Transverse colon (tissue), 4 donors: ENCODE data around the gene IQCK. TPM values are rescaled to one million over a fixed set of nuclear protein-coding genes. Genes with fewer than 3 reads are reported as not detected.

ENCODE experiments used
- DNase-seq: peaks from one replicate; pipeline ENCODE4 v3.0.0-alpha.2; 2019
- H3K27ac ChIP-seq, 4 donors: fragments of 200-600 bp; sonication (generic); 2 replicates each; pipeline ENCODE4 v1.5.1; 2016 to 2018; ENCODE audit warnings: inconsistent platforms in 4 of 4
- H3K27me3 ChIP-seq: fragments of 200-600 bp; sonication (generic); 2 replicates; pipeline ENCODE4 v1.5.1; 2017; ENCODE audit warnings: inconsistent platforms
- H3K36me3 ChIP-seq, 4 donors: fragments of 200-600 bp; sonication (generic); 2 replicates each; pipeline ENCODE4 v1.5.1; 2017 to 2019; ENCODE audit warnings: inconsistent platforms in 4 of 4
- H3K4me1 ChIP-seq, 4 donors: fragments of 200-600 bp; sonication (generic); 2 replicates each; pipeline ENCODE4 v1.5.1; 2017 to 2020; ENCODE audit warnings: inconsistent platforms in 4 of 4
- H3K4me3 ChIP-seq, 4 donors: fragments of 200-600 bp; sonication (generic); 1 replicate in 1 of 4; 2 replicates in 3 of 4; pipeline versions ENCODE4 v1.5.1 to v1.6.1; 2017 to 2019; ENCODE audit warnings: inconsistent platforms in 4 of 4
- H3K9me3 ChIP-seq, 2 donors: fragments of 200-600 bp; sonication (generic); 2 replicates each; pipeline ENCODE4 v1.5.1; 2017 to 2019; ENCODE audit warnings: inconsistent platforms in 2 of 2
- CTCF ChIP-seq, 5 experiments: fragments of 200-600 bp in 3 of 5; fragments of 450-650 bp in 2 of 5; sonication (generic) in 3 of 5; IDR thresholded peaks; 1 replicate in 2 of 5; 2 replicates in 3 of 5; pipeline ENCODE4 v1.5.1; 2016 to 2017; ENCODE audit warnings: antibody characterized with exemption in 5 of 5, inconsistent platforms in 3 of 5, mild to moderate bottlenecking in 2 of 5, moderate library complexity in 1 of 5
- EP300 ChIP-seq: sonication (generic); formaldehyde crosslinking; IDR thresholded peaks from one replicate; pipeline ENCODE4 v1.6.1; 2017; ENCODE audit warnings: antibody characterized with exemption, low read depth
- POLR2A ChIP-seq: fragments of 450-650 bp; IDR thresholded peaks from one replicate; pipeline ENCODE4 v1.6.1; 2016; ENCODE audit warnings: antibody characterized with exemption, mild to moderate bottlenecking, moderate library complexity
- POLR2AphosphoS5 ChIP-seq, 3 donors: sonication (generic); formaldehyde crosslinking; IDR thresholded peaks; one replicate each; pipeline ENCODE4 v1.6.1; 2016; ENCODE audit warnings: antibody characterized with exemption in 3 of 3
- WGBS, 2 donors: methylation state at CpG; one replicate each; pipeline ENCODE4 v1.1.5; 2018; ENCODE audit warnings: low coverage in 1 of 2; 5-methylcytosine and 5-hydroxymethylcytosine counted together
- in situ Hi-C, 4 donors: fragments of 200-750 bp; cut with MboI; loops; one replicate each; pipeline versions ENCODE4 v1.15.0 to v1.15.1; 2017; ENCODE audit warnings: low sequenced_read_pairs in 3 of 4, low pct_ligation_motif_present in 1 of 4, low pct_unique_long_range_greater_than_20kb in 1 of 4
- intact Hi-C: fragments of 100-400 bp; cut with DNase I; formaldehyde crosslinking; loops from one replicate; pipeline ENCODE4 v1.15.1; 2023; ENCODE audit warnings: low total_unique reads
- total RNA-seq, 4 donors: library from RNA; depleted of rRNA; stranded (reverse); fragments of >200 nt; gene quantifications; one replicate each; pipeline ENCODE4 v1.1.0, GENCODE V29; 2016

The IQCK gene
- total RNA-seq, 4 donors from 2014 or later = 8.3 to 18.2 (median 12.7) TPM

GRCh38 chr16:19833581-19833980 is 115.5 kb downstream of the IQCK start:
- WGBS, 2 donors = 83 to 85% methylated on average over 2 to 5 of the region's 5 CpGs
- H3K4me1 ChIP-seq = peaks cover 0 to 5% (median 2%) of the 10 kb centered on the region in 4 donors
- no peaks in the 10 kb centered on the region for H3K27me3 ChIP-seq
- no peaks in the 10 kb centered on the region for H3K36me3 ChIP-seq
- DNase-seq = no peak
- intact Hi-C loops (no loop called here), in situ Hi-C loops (no loop called here)
- TF ChIP-seq POLR2A = no peak
- no peak for TF ChIP-seq POLR2AphosphoS5 (IDR thresholded peaks at IDR 0.05)
- no peak for TF ChIP-seq EP300
- TF ChIP-seq CTCF (IDR thresholded peaks at IDR 0.05) = no peak
- no peaks in the 10 kb centered on the region for H3K9me3 ChIP-seq
- H3K27ac ChIP-seq = no peak overlapping the region
- no peak overlapping the region for H3K4me3 ChIP-seq

GRCh38 chr16:19835196-19835595 is 117.1 kb downstream of the IQCK start:
- intact Hi-C loops (no loop called here), in situ Hi-C loops (no loop called here)
- H3K4me1 ChIP-seq = peaks cover 0 to 4% (median 2%) of the 10 kb centered on the region in 4 donors
- DNase-seq = no peak
- no peaks in the 10 kb centered on the region for H3K9me3 ChIP-seq
- H3K36me3 ChIP-seq = no peaks in the 10 kb centered on the region
- H3K27ac ChIP-seq = no peak overlapping the region
- H3K27me3 ChIP-seq = no peaks in the 10 kb centered on the region
- WGBS, 2 donors = 97 to 98% methylated on average over 3 of the region's 3 CpGs
- no peak overlapping the region for H3K4me3 ChIP-seq
- TF ChIP-seq POLR2AphosphoS5 (IDR thresholded peaks at IDR 0.05) = no peak
- no peak for TF ChIP-seq POLR2A
- TF ChIP-seq CTCF (IDR thresholded peaks at IDR 0.05) = no peak
- TF ChIP-seq EP300 = no peak

GRCh38 chr16:19835968-19836421 is 117.9 kb downstream of the IQCK start:
- in situ Hi-C loops = no loop called here
- Histone ChIP-seq H3K27me3 (no peaks in the 10 kb centered on the region), H3K4me1 (peaks cover 0 to 3% (median 0%) of the 10 kb centered on the region in 4 donors), H3K27ac (no peak overlapping the region), H3K4me3 (no peak overlapping the region), H3K9me3 (no peaks in the 10 kb centered on the region), H3K36me3 (no peaks in the 10 kb centered on the region)
- TF ChIP-seq CTCF (IDR thresholded peaks at IDR 0.05) (no peak), POLR2A (no peak), EP300 (no peak), POLR2AphosphoS5 (IDR thresholded peaks at IDR 0.05) (no peak)
- DNase-seq = no peak
- intact Hi-C loops = no loop called here

- H3K9me3 ChIP-seq = no peaks in the 10 kb centered on the region
- peaks cover 0 to 3% (median 0%) of the 10 kb centered on the region in 4 donors for H3K4me1 ChIP-seq
- in situ Hi-C loops = no loop called here
- H3K27me3 ChIP-seq = no peaks in the 10 kb centered on the region
- TF ChIP-seq EP300 (no peak), POLR2AphosphoS5 (IDR thresholded peaks at IDR 0.05) (no peak), CTCF (IDR thresholded peaks at IDR 0.05) (no peak), POLR2A (no peak)
- no peak overlapping the region for H3K27ac ChIP-seq
- no peak overlapping the region for H3K4me3 ChIP-seq
- no peak for DNase-seq
- intact Hi-C loops = no loop called here
- no peaks in the 10 kb centered on the region for H3K36me3 ChIP-seq
- WGBS, 2 donors = 74 to 88% methylated on average over 5 to 6 of the region's 6 CpGs
These were observed 119.4 kb downstream of the IQCK start for GRCh38 chr16:19837331-19837980.
